ENCODE results near the gene FNDC3B. TPM values are rescaled to one million over a fixed set of nuclear protein-coding genes. Genes with fewer than 3 reads are reported as not detected.

Gene FNDC3B
- 37.9 and 112 TPM in 2 replicates for total RNA-seq

DNA sequence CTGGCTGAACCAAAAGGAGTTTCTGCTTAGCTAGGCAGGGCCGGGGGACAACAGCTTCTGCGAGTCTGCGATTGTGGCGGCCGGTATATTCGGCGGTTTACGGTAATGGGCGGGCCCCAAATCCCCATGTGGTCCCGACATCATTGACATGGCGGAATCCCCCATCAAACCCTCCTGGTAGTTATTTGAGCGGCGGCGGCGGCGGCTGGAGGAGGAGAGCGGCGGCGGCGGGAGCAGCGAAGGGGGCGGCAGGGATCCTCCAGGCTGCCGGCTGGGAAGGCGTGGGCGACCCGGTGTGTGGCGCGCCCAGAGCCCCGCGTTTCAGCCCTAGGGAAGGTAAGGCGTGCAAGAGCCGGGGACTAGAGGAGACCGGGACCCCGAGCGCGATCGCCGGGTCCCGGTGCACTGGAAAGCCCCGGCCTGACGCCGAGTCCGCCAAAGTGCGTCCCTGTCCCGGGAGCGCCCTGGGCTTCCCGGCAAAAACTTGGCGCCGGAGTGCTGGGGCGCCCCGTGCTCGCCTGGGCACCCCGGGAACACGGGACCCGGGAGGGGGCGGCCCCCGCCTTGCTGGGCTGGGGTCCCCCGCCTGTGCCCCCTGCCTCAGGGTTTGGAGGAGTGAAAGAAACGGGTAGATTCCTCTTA lies at the start of gene FNDC3B:
FNDC3B (plus strand) TSS at position 143 of the 642 bp plus-strand sequence. CDS start 72,902 bp downstream, outside the sequence.

GRCh38 chr3:172447611-172448579 lies 408.5 kb downstream of the FNDC3B start, which contains the start of gene GHSR:
TSS of gene GHSR (minus strand) at chr3:172448456. CDS start at chr3:172448413, 43 bp downstream.

Other genes starting within 250 kb of the FNDC3B start
- 13.3 and 32.7 TPM in 2 replicates for gene PLD1, start 229.1 kb upstream of the FNDC3B start, total RNA-seq
- gene TMEM212, start 196.2 kb upstream of the FNDC3B start, total RNA-seq, result not detected in 2 replicates

All from nasal cavity respiratory epithelium epithelial cell of viscerocranial mucosa (primary cell).